GM20431 (cell line): ENCODE data around the gene TMEM132E.

ENCODE experiments used
- in situ Hi-C: fragments of 300-500 bp; cut with MseI, MboI; formaldehyde crosslinking; loops from one replicate; pipeline ENCODE4 v1.15.0; 2020; ENCODE audit warnings: low sequenced_read_pairs; ENCODE audit not compliant: unreplicated experiment

Gene TMEM132E

GRCh38 chr17:34566873-34567272 is 12.5 kb upstream of the TMEM132E start:
- in situ Hi-C loops: no loop called here

- in situ Hi-C loops: no loop called here
Observed at GRCh38 chr17:34567691-34568465, 11.5 kb upstream of the TMEM132E start.

DNA sequence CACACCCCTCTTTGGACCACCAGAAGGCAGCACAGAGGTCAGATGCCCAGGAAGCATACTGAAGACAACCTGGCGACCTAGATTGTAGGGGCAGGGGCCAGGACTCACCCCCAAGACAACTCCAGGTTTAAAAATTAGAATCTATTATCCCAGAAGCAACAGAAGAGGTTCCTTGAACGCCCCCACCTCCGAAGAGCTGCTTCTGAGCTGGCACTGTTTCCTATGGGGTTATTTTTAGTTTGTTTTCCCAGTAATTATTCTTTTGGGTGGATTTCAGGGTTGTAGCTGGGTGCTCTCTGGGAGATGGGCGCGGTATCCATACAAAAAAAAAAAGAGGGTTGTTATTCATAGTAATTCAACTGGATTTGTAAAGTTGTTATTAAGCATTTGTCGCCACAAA is 10.4 kb upstream of the TMEM132E start:
- in situ Hi-C loops: no loop called here

DNA sequence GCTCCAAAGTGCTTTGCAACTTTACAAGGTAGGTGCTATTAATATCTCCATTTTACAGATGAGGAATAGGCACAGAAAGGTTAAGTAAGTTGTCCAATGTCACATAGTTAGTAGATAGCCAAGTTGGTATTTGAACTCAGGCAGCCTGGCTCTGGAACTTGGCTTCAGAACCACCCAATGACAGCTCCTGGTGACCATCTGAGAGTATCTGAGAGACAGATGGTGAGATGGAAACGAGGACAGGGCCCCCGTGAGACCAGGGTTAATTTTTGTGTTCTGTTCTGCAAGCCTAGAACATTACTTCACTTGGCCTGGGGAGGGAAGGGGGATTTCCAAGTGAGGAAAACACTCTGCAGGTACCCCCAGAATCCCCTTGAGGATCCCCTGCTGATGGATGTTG is 9.8 kb upstream of the TMEM132E start:
- in situ Hi-C loops: no loop called here

- in situ Hi-C loops: no loop called here
Observed at GRCh38 chr17:34570506-34570905, 8.9 kb upstream of the TMEM132E start.

- in situ Hi-C loops: no loop called here
Observed at GRCh38 chr17:34571428-34572130, 7.8 kb upstream of the TMEM132E start.

GRCh38 chr17:34572483-34572882 is 6.9 kb upstream of the TMEM132E start:
- in situ Hi-C loops: no loop called here

GRCh38 chr17:34575182-34575581 is 4.2 kb upstream of the TMEM132E start:
- in situ Hi-C loops: no loop called here

GRCh38 chr17:34578016-34578415 is 1.4 kb upstream of the TMEM132E start:
- in situ Hi-C loops: no loop called here

DNA sequence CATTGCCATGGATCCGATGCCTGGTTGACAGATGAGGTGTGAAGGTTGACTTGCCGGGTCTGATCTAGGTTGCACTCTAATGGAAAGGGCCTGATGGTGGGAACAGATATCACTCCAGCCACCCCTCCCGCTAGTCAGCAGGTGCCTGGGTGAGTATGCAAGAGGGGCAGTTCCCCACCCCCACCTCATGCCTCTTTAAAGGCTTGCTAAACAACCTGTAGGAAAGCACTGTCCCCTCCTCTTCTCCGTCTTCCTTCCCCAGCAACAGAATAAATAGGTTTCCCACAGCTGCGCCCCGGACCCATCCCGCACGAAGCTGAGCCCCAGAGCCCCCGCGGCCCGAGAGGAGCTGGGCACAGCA is 746 bp upstream of the TMEM132E start:
- in situ Hi-C loops: no loop called here

GRCh38 chr17:34579979-34580684 is 750 bp downstream of the TMEM132E start:
- in situ Hi-C loops: no loop called here

DNA sequence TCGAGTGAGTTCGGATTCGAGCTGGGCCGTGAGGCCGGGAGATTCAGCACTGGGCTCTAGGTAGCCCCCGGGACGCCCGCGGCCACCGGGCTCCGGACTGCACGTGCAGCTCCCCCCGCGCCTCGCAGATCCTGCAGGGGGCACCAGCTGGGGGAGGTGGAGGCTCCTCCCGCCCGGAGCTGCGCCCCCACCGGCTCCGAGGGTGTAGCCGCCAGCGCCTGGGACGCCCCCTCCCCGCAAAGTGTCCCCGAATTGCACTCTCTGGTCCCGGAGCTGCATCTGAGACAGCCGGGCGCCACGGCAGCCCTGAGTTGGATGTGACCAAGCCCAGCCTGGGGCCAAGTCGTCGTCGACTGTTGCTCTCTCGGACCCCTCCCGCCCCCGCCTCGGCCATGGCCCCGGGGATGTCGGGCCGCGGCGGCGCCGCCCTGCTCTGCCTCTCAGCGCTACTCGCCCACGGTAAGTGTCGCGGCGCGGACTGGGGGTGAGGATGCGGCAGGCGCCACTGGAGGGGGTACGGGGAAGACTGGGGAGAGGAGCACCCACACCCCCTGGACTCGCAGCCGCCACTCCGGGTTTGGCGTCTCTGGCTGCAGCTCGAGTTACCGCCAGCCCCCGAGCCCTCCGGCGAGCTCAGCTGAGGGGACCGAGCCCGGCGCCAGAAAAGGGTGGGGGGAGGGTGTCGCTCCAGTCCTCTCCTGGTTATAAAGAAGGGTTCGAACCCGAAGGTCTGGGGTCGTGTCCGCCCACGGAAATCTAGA is 1.5 kb downstream of the TMEM132E start:
- in situ Hi-C loops: no loop called here

DNA sequence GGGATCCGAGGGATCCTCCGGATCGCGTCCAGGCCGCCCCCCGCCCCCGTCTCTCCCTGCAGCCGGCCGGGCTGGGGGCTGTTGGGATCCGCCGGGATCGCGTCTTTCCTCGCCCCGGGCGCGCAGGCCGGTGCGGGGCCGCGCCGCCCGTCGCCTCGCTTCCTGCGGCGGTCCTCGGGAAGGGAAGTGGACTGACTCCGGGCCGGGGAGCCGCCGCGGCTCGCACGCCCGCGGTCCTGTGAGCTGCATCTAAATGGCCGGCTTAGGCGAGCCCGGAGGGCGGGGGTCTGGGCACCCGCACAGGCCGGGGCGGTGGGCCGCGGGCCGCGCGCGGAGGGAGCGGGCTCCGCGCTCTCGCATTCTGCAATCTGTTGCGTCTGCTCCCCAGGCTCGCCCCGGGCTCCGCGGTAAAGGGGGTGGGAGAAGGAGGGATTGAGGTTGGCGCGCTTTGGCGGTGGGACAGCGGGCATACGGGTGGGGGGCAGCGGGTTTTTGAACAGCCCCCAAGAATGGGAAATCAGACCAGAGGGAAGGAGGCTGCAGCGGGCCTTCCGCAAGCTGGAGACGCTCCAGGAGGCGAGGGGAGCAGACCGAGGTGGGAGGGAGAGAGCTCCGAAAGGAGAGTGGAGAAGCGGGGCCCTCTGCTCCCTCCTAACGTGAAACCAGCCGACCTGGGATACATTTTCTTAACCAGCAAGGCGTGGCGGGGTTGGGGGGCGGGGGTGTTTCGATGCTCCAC is 2.2 kb downstream of the TMEM132E start:
- in situ Hi-C loops: no loop called here

DNA sequence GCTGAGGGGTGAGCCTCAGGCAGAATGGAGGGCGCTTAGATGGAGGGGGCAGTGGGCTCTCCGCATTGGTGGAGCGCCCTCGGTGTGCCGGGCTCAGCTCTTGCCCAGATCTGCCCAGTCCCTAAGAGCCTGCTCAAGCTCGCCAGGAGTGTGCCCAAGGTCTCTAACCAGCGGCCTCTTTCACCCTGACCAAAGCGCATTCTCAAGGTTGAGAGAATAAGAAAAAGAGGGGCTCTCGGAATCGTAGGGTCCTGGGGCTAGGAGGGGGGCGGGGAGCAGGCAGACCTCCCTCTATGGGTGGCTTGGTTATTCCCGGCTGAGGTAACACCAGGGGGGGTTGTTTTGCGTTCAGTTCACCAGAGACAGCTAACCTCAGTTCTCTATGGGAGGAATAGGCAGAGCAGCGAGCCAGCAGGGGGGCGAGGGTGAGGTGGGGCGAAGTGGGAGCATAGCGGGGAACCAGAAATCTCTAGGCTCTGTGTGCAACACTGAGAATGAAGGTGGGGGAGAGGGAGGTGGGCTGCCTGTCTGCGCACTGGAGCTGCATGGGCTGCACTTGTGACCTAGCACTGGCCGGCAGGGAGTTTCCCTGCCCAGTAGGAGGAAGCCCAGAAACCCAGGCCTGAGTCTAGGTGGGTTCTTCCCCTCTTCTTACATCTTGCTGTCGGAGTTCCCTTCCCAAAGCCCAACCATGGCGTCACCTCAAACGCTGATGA is 3.0 kb downstream of the TMEM132E start:
- in situ Hi-C loops: no loop called here

DNA sequence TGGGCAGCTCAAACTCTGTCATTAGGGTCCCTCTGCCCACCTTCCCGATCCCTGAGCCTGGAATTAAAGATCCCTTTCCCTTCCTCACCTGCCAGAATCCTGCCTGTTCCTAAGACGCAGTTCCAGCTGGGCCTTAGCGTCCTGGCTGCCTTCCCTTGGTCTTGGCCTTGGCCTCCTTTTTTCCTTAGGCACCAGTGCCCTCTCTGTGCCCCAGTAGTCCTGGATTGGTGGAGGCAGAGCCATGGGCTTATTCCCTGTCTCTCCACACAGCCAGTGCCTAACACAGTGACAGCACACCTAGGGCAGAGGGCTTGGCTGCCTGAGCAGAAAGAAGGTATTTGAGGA is 3.5 kb downstream of the TMEM132E start:
- in situ Hi-C loops: no loop called here

DNA sequence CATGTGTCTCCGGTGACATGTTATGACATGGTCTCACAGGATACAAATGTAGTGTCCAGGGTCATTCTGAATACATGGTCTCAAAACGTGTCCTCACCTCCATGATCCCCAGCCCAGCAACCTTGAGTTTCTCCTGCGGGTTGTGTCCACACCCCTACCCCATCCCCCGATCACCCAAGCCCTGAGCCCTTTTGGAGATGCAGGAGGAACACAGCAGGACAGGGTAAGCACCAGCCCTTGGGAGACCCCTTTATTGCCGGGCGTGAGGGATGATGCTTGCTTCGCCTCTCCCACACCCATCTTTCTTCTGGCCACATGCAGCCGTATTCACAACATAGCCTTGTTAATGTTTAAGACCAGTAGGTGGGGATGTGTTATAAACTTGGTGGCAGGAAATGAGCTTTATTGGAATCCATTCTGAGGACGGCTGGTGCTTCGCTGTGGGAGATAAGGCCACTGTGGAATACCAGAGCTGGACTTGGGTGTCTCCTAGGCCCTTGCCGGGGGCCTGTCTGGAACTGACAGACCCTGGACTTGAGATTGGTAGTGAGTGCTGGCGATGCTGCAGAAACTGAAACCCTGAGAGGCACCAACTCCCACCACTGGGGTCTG is 5.5 kb downstream of the TMEM132E start:
- in situ Hi-C loops: no loop called here

GRCh38 chr17:34586346-34586846 is 7.0 kb downstream of the TMEM132E start:
- in situ Hi-C loops: no loop called here

DNA sequence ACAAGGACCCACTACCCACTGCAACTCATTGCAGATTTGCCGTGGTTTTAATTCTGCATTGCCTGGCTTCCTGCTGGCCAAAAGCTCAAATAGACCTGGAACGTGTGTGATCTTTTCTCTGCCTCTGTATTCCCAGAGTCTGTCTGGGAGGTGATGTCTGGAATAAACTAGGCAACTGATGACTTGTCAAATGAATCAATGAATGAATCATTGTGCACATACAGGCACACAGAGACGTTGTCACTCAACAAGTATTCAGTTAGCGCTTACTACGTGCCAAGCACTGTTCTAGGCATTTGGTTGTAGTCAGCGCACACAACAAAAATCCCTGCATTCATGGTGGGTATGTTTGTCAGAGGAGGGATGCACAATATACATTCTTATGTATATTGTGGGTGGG is 8.9 kb downstream of the TMEM132E start:
- in situ Hi-C loops: no loop called here
